Hepatocyte (in vitro differentiated cells): ENCODE data around the gene SENP2. TPM values are rescaled to one million over a fixed set of nuclear protein-coding genes. Genes with fewer than 3 reads are reported as not detected.
A peak's percentile ranks its signal among the peaks of the same experiment; 100 is the strongest.

ENCODE experiments used
- DNase-seq: peaks from one replicate; pipeline ENCODE4 v3.0.0-alpha.2; 2016; ENCODE audit warnings: low spot score
- H2AFZ ChIP-seq: fragments of 200-600 bp; sonication (generic); 2 replicates; pipeline ENCODE4 v1.6.0; 2016; ENCODE audit warnings: antibody characterized with exemption, mild to moderate bottlenecking
- H3K27ac ChIP-seq: fragments of 200-600 bp; sonication (generic); 2 replicates; pipeline ENCODE4 v1.5.1; 2016; ENCODE audit warnings: mild to moderate bottlenecking
- H3K27me3 ChIP-seq: fragments of 200-600 bp; sonication (generic); 2 replicates; pipeline ENCODE4 v1.6.1; 2016
- H3K36me3 ChIP-seq: fragments of 200-600 bp; sonication (generic); replicated peaks from 2 replicates; pipeline ENCODE4 v1.5.1; 2016; ENCODE audit warnings: low read depth; ENCODE audit not compliant: insufficient read depth
- H3K4me1 ChIP-seq: fragments of 200-600 bp; sonication (generic); 2 replicates; pipeline ENCODE4 v1.5.1; 2016; ENCODE audit warnings: mild to moderate bottlenecking, moderate library complexity; ENCODE audit not compliant: insufficient read depth
- H3K4me2 ChIP-seq: fragments of 200-600 bp; sonication (generic); 2 replicates; pipeline ENCODE4 v1.6.0; 2016
- H3K4me3 ChIP-seq: fragments of 200-600 bp; sonication (generic); 2 replicates; pipeline ENCODE4 v1.5.1; 2016; ENCODE audit warnings: mild to moderate bottlenecking
- H3K79me2 ChIP-seq: fragments of 200-600 bp; sonication (generic); 2 replicates; pipeline ENCODE4 v1.6.0; 2017; ENCODE audit warnings: mild to moderate bottlenecking
- H3K9me2 ChIP-seq: fragments of 200-600 bp; sonication (generic); replicated peaks from 2 replicates; pipeline ENCODE4 v1.6.0; 2017; ENCODE audit warnings: mild to moderate bottlenecking; ENCODE audit not compliant: insufficient read depth
- H3K9me3 ChIP-seq: fragments of 200-600 bp; sonication (generic); 2 replicates; pipeline ENCODE4 v1.5.1; 2016; ENCODE audit warnings: low read depth, mild to moderate bottlenecking
- H4K20me1 ChIP-seq: fragments of 200-600 bp; sonication (generic); 2 replicates; pipeline ENCODE4 v1.6.0; 2016; ENCODE audit warnings: mild to moderate bottlenecking; ENCODE audit not compliant: insufficient read depth, poor library complexity, severe bottlenecking
- EZH2 ChIP-seq: fragments of 200-600 bp; sonication (generic); IDR thresholded peaks from 2 replicates; pipeline ENCODE4 v1.6.1; 2016; ENCODE audit warnings: antibody characterized with exemption, mild to moderate bottlenecking, borderline replicate concordance
- EZH2phosphoT487 ChIP-seq: fragments of 200-600 bp; sonication (generic); IDR thresholded peaks from one replicate; pipeline ENCODE4 v1.6.1; 2018; ENCODE audit warnings: antibody characterized with exemption, mild to moderate bottlenecking, low read depth, moderate library complexity; ENCODE audit not compliant: unreplicated experiment, severe bottlenecking
- WGBS: methylation state at CpG from one replicate; pipeline ENCODE4 v1.1.6; 2016; ENCODE audit warnings: low lambda C conversion rate; ENCODE audit errors: missing lambda C conversion rate; 5-methylcytosine and 5-hydroxymethylcytosine counted together
- polyA plus RNA-seq: library from polyadenylated mRNA; unstranded; fragments of >200 nt; fragmentation: Nextera tagmentation; extraction: Ambion mirVana; gene quantifications from 2 replicates; pipeline ENCODE4 v1.2.1, GENCODE V29; 2016
- total RNA-seq: library from RNA; depleted of rRNA; stranded (reverse); fragments of >200 nt; gene quantifications from 2 replicates; pipeline ENCODE4 v1.2.3, GENCODE V29; 2014
- TF ChIP-seq, protein P1 (sequence below): fragments of 200-600 bp; sonication (generic); IDR thresholded peaks from 2 replicates; pipeline ENCODE4 v1.5.1; 2016; ENCODE audit warnings: antibody characterized with exemption, mild to moderate bottlenecking; ENCODE audit not compliant: poor library complexity

The SENP2 gene
- total and polyA plus RNA-seq, 2 experiments from 2014 or later, result 29.3 to 34.8 TPM

DNA sequence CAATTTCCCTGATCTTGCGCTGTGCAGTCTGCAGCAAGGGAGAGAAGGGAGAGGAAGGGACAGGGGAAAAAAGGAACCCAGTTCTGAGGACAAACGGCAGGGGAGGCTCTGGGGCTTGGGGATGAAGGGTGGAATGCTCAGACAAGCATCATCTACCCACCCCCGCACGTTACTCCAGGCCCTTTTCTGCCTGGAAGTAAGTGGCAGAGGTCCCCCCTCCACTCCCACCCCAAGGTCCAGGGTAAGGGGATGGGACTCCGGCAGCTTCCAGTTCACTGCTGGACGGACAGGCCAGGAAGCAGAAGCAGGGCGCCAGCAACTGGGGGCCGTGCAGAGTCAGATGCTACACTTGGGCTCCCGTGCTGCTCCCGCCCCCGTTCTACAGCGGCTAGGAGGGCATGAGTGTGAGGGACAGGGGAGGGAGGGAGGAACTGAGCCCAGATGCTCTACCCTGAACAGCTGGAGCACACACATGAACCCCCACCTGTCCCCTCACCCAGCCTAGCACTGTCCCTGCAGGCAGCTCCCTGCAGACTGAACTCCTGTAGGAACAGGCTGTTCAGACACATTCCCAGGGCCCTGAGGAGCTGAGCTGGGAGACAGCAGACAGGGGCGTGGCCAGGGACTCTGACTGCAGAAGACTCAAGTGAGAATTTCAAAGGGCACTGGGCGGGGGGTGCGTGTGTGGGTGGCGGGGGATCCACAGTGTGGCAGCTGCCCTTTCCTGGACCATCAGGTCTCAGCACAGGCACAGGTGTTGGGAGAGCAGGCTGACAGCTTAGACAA lies 59.7 kb downstream of the SENP2 start:
- TF ChIP-seq EZH2phosphoT487, result no peak
- TF ChIP-seq, protein P1, sequence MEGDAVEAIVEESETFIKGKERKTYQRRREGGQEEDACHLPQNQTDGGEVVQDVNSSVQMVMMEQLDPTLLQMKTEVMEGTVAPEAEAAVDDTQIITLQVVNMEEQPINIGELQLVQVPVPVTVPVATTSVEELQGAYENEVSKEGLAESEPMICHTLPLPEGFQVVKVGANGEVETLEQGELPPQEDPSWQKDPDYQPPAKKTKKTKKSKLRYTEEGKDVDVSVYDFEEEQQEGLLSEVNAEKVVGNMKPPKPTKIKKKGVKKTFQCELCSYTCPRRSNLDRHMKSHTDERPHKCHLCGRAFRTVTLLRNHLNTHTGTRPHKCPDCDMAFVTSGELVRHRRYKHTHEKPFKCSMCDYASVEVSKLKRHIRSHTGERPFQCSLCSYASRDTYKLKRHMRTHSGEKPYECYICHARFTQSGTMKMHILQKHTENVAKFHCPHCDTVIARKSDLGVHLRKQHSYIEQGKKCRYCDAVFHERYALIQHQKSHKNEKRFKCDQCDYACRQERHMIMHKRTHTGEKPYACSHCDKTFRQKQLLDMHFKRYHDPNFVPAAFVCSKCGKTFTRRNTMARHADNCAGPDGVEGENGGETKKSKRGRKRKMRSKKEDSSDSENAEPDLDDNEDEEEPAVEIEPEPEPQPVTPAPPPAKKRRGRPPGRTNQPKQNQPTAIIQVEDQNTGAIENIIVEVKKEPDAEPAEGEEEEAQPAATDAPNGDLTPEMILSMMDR, result no peak
- TF ChIP-seq EZH2, result no peak
- Histone ChIP-seq H3K4me2 (no peak overlapping the region), H3K9me3 (no peaks in the 10 kb centered on the region), H3K4me1 (no peaks in the 10 kb centered on the region), H3K9me2 (no peaks in the 10 kb centered on the region), H4K20me1 (no peaks in the 10 kb centered on the region), H2AFZ (no peak overlapping the region), H3K36me3 (no peaks in the 10 kb centered on the region), H3K4me3 (no peak overlapping the region), H3K27me3 (no peaks in the 10 kb centered on the region), H3K27ac (no peak overlapping the region), H3K79me2 (no peaks in the 10 kb centered on the region)
- 89% methylated on average over 16 of the region's 16 CpGs for WGBS
- DNase-seq, result peak; percentile 34

DNA sequence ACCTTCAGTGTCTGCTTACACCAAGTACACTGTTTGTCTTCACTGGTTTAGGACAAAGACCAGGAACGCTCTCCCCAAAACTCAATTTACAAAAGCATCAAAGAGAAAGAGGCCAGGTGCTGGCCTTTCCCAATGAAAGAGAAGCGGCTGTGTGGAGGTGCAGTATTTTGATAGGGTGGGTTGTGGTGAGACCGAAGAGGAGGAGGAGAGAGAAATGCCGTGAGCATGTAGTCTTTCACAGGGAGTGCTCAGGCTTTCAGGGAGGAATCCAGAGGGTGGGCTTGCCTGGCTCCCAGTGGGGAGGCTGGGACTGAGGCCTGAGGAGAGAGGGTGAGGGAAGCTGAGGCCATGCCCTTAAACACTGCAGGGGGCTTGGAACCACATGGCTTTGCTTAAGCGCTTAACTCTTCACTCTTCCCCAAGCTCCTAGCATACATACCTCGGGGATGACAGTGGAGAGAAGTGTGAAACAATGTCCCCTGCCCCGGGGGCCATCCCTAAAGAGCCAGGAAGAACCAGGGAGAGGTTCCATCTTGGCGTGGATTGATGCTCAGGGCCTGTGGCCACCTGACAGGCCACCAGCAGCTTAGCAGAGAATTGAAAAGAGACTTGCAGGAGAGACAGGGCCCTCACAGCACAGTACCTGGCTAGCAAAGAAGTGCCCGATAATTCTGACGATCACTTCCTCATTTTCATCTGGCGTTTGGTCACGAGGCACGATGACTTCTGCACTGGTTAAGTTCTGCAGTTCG lies 60.5 kb downstream of the SENP2 start:
- Histone ChIP-seq H3K4me3 (no peak overlapping the region), H2AFZ (no peak overlapping the region), H3K27ac (no peak overlapping the region), H3K79me2 (no peaks in the 10 kb centered on the region), H3K9me2 (no peaks in the 10 kb centered on the region), H3K4me2 (no peak overlapping the region), H3K4me1 (no peaks in the 10 kb centered on the region), H3K9me3 (no peaks in the 10 kb centered on the region), H4K20me1 (no peaks in the 10 kb centered on the region), H3K27me3 (no peaks in the 10 kb centered on the region), H3K36me3 (no peaks in the 10 kb centered on the region)
- no peak for DNase-seq
- TF ChIP-seq, protein P1, result no peak
- TF ChIP-seq EZH2 (no peak), EZH2phosphoT487 (no peak)
- WGBS, result 88% methylated on average over 14 of the region's 14 CpGs

DNA sequence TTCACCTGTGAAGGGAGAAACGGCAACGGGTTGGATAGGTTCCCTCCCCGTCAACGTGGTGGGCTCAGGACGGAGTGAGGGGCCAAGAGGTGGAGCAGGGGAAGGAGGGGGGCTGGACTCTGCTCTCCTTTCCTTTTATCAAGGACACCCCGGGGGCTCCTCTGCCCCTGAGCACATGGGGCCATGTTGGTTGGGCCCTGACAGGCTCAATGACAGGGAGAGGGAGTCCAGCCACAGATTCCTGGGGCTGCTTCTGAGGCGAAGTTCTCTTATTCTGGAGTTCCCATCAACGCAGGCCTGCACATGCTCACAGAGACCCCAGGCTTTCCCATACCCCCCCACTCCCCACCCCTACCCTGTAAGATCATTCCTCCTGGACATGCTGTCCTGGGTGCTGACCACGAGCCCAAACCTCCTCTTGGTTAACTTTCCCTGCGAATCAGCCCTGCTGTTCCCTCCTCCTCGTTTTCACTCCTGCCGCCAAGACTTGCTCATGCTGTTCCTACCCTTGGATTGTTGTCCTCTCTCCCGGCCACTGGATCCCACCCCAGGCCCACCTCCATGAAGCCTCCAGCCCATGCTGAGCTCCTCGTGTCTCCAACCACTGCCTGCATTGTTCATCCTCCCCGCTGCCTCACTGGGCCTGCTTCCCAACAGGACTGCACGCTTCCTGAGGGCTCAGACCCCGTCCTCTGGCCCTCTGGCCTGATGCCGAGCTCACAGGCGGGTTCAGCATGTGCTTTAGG lies 61.2 kb downstream of the SENP2 start:
- Histone ChIP-seq H3K4me2 (no peak overlapping the region), H3K9me2 (no peaks in the 10 kb centered on the region), H3K4me3 (no peak overlapping the region), H3K27me3 (no peaks in the 10 kb centered on the region), H3K79me2 (no peaks in the 10 kb centered on the region), H3K4me1 (no peaks in the 10 kb centered on the region), H2AFZ (no peak overlapping the region), H3K36me3 (no peaks in the 10 kb centered on the region), H4K20me1 (no peaks in the 10 kb centered on the region), H3K9me3 (no peaks in the 10 kb centered on the region), H3K27ac (no peak overlapping the region)
- 94% methylated on average over 19 of the region's 19 CpGs for WGBS
- TF ChIP-seq EZH2phosphoT487, result no peak
- TF ChIP-seq EZH2, result no peak
- TF ChIP-seq, protein P1, result no peak
- DNase-seq, result no peak
